GM12878 (cell line): ENCODE measurements around the gene RER1. TPM values are rescaled to one million over a fixed set of nuclear protein-coding genes. Genes with fewer than 3 reads are reported as not detected.

Experiments used
- ATF7 ChIP-seq: fragments of 450-650 bp; IDR thresholded peaks from 2 replicates; pipeline ENCODE4 v1.6.1; 2016; ENCODE audit warnings: low read depth, mild to moderate bottlenecking
- BACH1 ChIP-seq: fragments of 450-650 bp; IDR thresholded peaks from 2 replicates; pipeline ENCODE4 v1.6.1; 2017; ENCODE audit warnings: mild to moderate bottlenecking, borderline replicate concordance
- CEBPB ChIP-seq, 2 experiments: fragments of 150-350 bp in 1 of 2; IDR thresholded peaks; 2 replicates each; pipeline ENCODE4 v1.6.1; 2012 to 2014; ENCODE audit warnings: low read depth in 2 of 2, low read length in 2 of 2, borderline replicate concordance in 1 of 2, inconsistent platforms in 1 of 2
- EED ChIP-seq: sonication (generic); IDR thresholded peaks from 2 replicates; pipeline ENCODE4 v1.6.1; 2016; ENCODE audit warnings: antibody characterized with exemption, low read depth
- FOS ChIP-seq: IDR thresholded peaks from 3 replicates; pipeline ENCODE4 v1.6.1; 2011; ENCODE audit warnings: borderline replicate concordance; ENCODE audit not compliant: insufficient read length; ENCODE audit errors: extremely low read depth
- HDGF ChIP-seq: fragments of 450-650 bp; IDR thresholded peaks from 2 replicates; pipeline ENCODE4 v1.6.1; 2016; ENCODE audit warnings: antibody characterized with exemption
- KAT2A ChIP-seq: conservative IDR thresholded peaks from 2 replicates; pipeline ENCODE4 v1.6.1; 2011; ENCODE audit warnings: low read depth, low read length; ENCODE audit not compliant: control insufficient read depth
- MTA2 ChIP-seq: fragments of 450-650 bp; IDR thresholded peaks from 2 replicates; pipeline ENCODE4 v1.6.1; 2016; ENCODE audit warnings: low read depth, mild to moderate bottlenecking, moderate library complexity
- MYC ChIP-seq: IDR thresholded peaks from 2 replicates; pipeline ENCODE4 v1.6.1; 2011; ENCODE audit warnings: mild to moderate bottlenecking, low read length, moderate library complexity, inconsistent platforms; ENCODE audit not compliant: insufficient read depth, insufficient replicate concordance, insufficient read length, severe bottlenecking
- NBN ChIP-seq: fragments of 450-650 bp; IDR thresholded peaks from 2 replicates; pipeline ENCODE4 v1.6.1; 2016
- NR2C1 ChIP-seq: fragments of 450-650 bp; IDR thresholded peaks from 2 replicates; pipeline ENCODE4 v1.6.1; 2017; ENCODE audit warnings: antibody characterized with exemption, mild to moderate bottlenecking, moderate library complexity
- NR2F1 ChIP-seq: fragments of 450-650 bp; conservative IDR thresholded peaks from 2 replicates; pipeline ENCODE4 v1.6.1; 2017; ENCODE audit warnings: mild to moderate bottlenecking
- POLR2A ChIP-seq: IDR thresholded peaks from 2 replicates; pipeline ENCODE4 v1.6.1; 2011; ENCODE audit warnings: low read depth, mild to moderate bottlenecking, low read length
- RAD51 ChIP-seq: fragments of 450-650 bp; IDR thresholded peaks from 2 replicates; pipeline ENCODE4 v1.6.1; 2016; ENCODE audit warnings: moderate library complexity, mild to moderate bottlenecking, inconsistent platforms
- RCOR1 ChIP-seq: conservative IDR thresholded peaks from 2 replicates; pipeline ENCODE4 v1.6.1; 2012; ENCODE audit warnings: low read depth, low read length, improper control_type of control experiment
- RFX5 ChIP-seq: IDR thresholded peaks from 2 replicates; pipeline ENCODE4 v1.6.1; 2011; ENCODE audit warnings: low read depth, low read length, improper control_type of control experiment
- RUNX3 ChIP-seq: IDR thresholded peaks from 2 replicates; pipeline ENCODE4 v1.6.1; 2012; ENCODE audit warnings: low read length, inconsistent platforms
- SMARCA5 ChIP-seq: fragments of 450-650 bp; IDR thresholded peaks from 2 replicates; pipeline ENCODE4 v1.6.1; 2017; ENCODE audit warnings: mild to moderate bottlenecking
- SRF ChIP-seq, 2 experiments: IDR thresholded peaks; 2 replicates each; pipeline ENCODE4 v1.6.1; 2011; ENCODE audit warnings: low read depth in 2 of 2, low read length in 2 of 2, mild to moderate bottlenecking in 1 of 2, moderate library complexity in 1 of 2
- STAT1 ChIP-seq: fragments of 450-650 bp; conservative IDR thresholded peaks from 2 replicates; pipeline ENCODE4 v1.6.1; 2014; ENCODE audit warnings: antibody characterized with exemption, mild to moderate bottlenecking
- TCF3 ChIP-seq: IDR thresholded peaks from 2 replicates; pipeline ENCODE4 v1.6.1; 2012; ENCODE audit warnings: low read depth, mild to moderate bottlenecking, low read length, borderline replicate concordance; ENCODE audit not compliant: insufficient read depth
- ZNF274 ChIP-seq: IDR thresholded peaks from one replicate; pipeline ENCODE4 v1.8.0; 2011; ENCODE audit not compliant: insufficient read length, insufficient read depth
- polyA plus RNA-seq, 11 experiments: library from polyadenylated mRNA; depleted of rRNA in 4 of 11; unstranded in 6 of 11; stranded (reverse) in 5 of 11; fragments of >200 nt; fragmentation: Nextera tagmentation in 4 of 11; fragmentation: Illumina TruSeq in 1 of 11; extraction: Ambion mirVana in 4 of 11; extraction: Trizol in 1 of 11; gene quantifications; 1 replicate in 1 of 11; 2 replicates in 10 of 11; pipeline versions ENCODE4 v1.2.1 to v1.2.3, GENCODE V29; 2011 to 2016; ENCODE audit warnings: inconsistent platforms in 2 of 11, missing spikeins in 2 of 11, low read depth in 1 of 11
- total RNA-seq, 4 experiments: library from RNA; depleted of rRNA in 3 of 4; stranded (reverse); fragments of >200 nt in 3 of 4; fragmentation: Illumina TruSeq in 1 of 4; extraction: Trizol in 1 of 4; gene quantifications; 2 replicates each; pipeline versions ENCODE4 v1.2.1 to v1.2.3, GENCODE V29; 2013 to 2021
- TF ChIP-seq, protein P1 (sequence below): IDR thresholded peaks from 2 replicates; pipeline ENCODE4 v1.6.1; 2011; ENCODE audit warnings: low read depth, mild to moderate bottlenecking, low read length, moderate library complexity, borderline replicate concordance; ENCODE audit errors: extremely low read depth
- TF ChIP-seq, protein P2 (sequence below): IDR thresholded peaks from 2 replicates; pipeline ENCODE4 v1.6.1; 2012; ENCODE audit warnings: low read length, inconsistent platforms
- TF ChIP-seq, protein P3 (sequence below): IDR thresholded peaks from 2 replicates; pipeline ENCODE4 v1.6.1; 2012; ENCODE audit warnings: low read depth, low read length, improper control_type of control experiment
- TF ChIP-seq, protein P4 (sequence below): fragments of 450-650 bp; conservative IDR thresholded peaks from 2 replicates; pipeline ENCODE4 v1.6.1; 2017; ENCODE audit warnings: mild to moderate bottlenecking, moderate library complexity
- TF ChIP-seq, protein P5 (sequence below): fragments of 450-650 bp; IDR thresholded peaks from 2 replicates; pipeline ENCODE4 v1.6.1; 2014; ENCODE audit warnings: mild to moderate bottlenecking

Gene RER1
- total and polyA plus RNA-seq, 10 of the 15 experiments (the other 5 are each of a cell fraction or from before 2014, with no cell fraction given) = 29.2 to 274 (median 136) TPM

DNA sequence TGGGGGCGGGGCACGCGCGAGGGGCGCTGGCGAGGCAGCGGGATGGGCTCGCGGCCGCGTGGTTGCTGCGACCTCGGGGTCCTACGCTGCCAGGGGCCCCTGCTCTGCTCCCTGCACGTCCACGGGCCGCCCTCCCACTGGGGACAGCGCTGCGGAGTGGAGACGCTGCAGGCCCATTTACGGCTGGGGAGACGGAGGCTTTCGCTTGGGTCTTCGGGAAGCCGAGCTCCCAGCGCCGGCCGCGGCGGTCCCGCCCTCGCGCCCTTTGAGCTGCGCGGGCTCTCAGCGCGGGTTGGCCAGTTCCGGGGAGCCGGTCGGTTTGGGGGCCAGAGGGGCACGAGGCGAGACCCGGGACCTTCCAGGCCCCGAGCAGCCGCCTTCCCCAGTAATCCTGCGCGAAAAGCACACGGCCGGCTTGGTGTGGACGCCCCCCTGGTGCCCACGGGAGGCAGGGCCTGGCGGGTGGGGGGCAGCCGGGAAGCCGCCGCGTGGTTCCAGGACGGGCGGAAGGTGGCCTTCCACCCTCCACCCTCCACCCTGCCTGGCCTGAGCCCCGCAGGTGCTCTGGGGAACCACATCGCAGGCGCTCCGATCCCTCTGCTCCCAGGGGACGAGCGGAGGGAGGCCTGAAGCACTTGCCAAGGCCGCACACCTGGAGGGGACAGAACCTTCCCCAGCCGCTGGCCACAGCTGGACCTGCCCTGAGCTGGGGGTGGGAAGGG, 21.3 kb downstream of the RER1 start (continued):
- TF ChIP-seq RFX5 = no peak
- no peak for TF ChIP-seq MYC
- TF ChIP-seq POLR2A = peak; percentile 83
- TF ChIP-seq NBN = no peak
- TF ChIP-seq, protein P1, sequence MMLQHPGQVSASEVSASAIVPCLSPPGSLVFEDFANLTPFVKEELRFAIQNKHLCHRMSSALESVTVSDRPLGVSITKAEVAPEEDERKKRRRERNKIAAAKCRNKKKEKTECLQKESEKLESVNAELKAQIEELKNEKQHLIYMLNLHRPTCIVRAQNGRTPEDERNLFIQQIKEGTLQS = no peak
- TF ChIP-seq, protein P2, sequence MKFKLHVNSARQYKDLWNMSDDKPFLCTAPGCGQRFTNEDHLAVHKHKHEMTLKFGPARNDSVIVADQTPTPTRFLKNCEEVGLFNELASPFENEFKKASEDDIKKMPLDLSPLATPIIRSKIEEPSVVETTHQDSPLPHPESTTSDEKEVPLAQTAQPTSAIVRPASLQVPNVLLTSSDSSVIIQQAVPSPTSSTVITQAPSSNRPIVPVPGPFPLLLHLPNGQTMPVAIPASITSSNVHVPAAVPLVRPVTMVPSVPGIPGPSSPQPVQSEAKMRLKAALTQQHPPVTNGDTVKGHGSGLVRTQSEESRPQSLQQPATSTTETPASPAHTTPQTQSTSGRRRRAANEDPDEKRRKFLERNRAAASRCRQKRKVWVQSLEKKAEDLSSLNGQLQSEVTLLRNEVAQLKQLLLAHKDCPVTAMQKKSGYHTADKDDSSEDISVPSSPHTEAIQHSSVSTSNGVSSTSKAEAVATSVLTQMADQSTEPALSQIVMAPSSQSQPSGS = no peak
- peak; percentile 66; the same call in 1 of the 2 replicates for TF ChIP-seq BACH1
- no peak for TF ChIP-seq ZNF274
- TF ChIP-seq, protein P3, sequence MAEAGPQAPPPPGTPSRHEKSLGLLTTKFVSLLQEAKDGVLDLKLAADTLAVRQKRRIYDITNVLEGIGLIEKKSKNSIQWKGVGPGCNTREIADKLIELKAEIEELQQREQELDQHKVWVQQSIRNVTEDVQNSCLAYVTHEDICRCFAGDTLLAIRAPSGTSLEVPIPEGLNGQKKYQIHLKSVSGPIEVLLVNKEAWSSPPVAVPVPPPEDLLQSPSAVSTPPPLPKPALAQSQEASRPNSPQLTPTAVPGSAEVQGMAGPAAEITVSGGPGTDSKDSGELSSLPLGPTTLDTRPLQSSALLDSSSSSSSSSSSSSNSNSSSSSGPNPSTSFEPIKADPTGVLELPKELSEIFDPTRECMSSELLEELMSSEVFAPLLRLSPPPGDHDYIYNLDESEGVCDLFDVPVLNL = no peak
- TF ChIP-seq, protein P4, sequence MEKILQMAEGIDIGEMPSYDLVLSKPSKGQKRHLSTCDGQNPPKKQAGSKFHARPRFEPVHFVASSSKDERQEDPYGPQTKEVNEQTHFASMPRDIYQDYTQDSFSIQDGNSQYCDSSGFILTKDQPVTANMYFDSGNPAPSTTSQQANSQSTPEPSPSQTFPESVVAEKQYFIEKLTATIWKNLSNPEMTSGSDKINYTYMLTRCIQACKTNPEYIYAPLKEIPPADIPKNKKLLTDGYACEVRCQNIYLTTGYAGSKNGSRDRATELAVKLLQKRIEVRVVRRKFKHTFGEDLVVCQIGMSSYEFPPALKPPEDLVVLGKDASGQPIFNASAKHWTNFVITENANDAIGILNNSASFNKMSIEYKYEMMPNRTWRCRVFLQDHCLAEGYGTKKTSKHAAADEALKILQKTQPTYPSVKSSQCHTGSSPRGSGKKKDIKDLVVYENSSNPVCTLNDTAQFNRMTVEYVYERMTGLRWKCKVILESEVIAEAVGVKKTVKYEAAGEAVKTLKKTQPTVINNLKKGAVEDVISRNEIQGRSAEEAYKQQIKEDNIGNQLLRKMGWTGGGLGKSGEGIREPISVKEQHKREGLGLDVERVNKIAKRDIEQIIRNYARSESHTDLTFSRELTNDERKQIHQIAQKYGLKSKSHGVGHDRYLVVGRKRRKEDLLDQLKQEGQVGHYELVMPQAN = peak; percentile 53
- peak; percentile 8; the same call in 1 of the 2 replicates for TF ChIP-seq NR2F1
- TF ChIP-seq CEBPB (IDR thresholded peaks at IDR 0.05; ENCODE audit: borderline replicate concordance in 1 of 2, low read depth in 2 of 2, low read length in 2 of 2) = no peak
- TF ChIP-seq KAT2A = no peak
- no peak for TF ChIP-seq TCF3
- no peak for TF ChIP-seq EED
- peak; percentile 53; the same call in 1 of the 2 replicates for TF ChIP-seq SMARCA5
- peak in 1 of 2 experiments; percentile 9; a peak in 1 of 4 replicates for TF ChIP-seq SRF (IDR thresholded peaks at IDR 0.05; ENCODE audit: low read depth in 2 of 2, low read length in 2 of 2)
- TF ChIP-seq, protein P5, sequence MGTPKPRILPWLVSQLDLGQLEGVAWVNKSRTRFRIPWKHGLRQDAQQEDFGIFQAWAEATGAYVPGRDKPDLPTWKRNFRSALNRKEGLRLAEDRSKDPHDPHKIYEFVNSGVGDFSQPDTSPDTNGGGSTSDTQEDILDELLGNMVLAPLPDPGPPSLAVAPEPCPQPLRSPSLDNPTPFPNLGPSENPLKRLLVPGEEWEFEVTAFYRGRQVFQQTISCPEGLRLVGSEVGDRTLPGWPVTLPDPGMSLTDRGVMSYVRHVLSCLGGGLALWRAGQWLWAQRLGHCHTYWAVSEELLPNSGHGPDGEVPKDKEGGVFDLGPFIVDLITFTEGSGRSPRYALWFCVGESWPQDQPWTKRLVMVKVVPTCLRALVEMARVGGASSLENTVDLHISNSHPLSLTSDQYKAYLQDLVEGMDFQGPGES = no peak
- no peak for TF ChIP-seq ATF7
- TF ChIP-seq RUNX3 = 0 out of 2 replicates have a peak, but pooled peaks have one; percentile 16
- no peak for TF ChIP-seq RCOR1
- TF ChIP-seq STAT1 = no peak
- TF ChIP-seq RAD51 = no peak
- no peak for TF ChIP-seq MTA2
- no peak for TF ChIP-seq NR2C1
- no peak for TF ChIP-seq FOS
- TF ChIP-seq HDGF = no peak
